Urinary bladder (tissue), 4 donors: ENCODE measurements around the gene OR2V1. TPM values are rescaled to one million over a fixed set of nuclear protein-coding genes. Genes with fewer than 3 reads are reported as not detected.
"Not testable (repeated sequence)": the region's sequence is repeated elsewhere in the genome, so short reads cannot be mapped to it uniquely, and the experiment has no call there.

Source experiments
- DNase-seq: peaks from one replicate; pipeline ENCODE4 v3.0.0-alpha.2; 2015; ENCODE audit errors: extremely low spot score
- H3K27ac ChIP-seq: one replicate; pipeline ENCODE4 v1.5.1; 2013; ENCODE audit warnings: low read depth, mild to moderate bottlenecking, moderate library complexity
- H3K36me3 ChIP-seq: one replicate; pipeline ENCODE4 v1.6.1; 2013; ENCODE audit warnings: mild to moderate bottlenecking, moderate library complexity; ENCODE audit not compliant: insufficient read depth
- H3K4me1 ChIP-seq: one replicate; pipeline ENCODE4 v1.6.1; 2013; ENCODE audit warnings: mild to moderate bottlenecking, moderate library complexity; ENCODE audit not compliant: insufficient read depth
- H3K4me3 ChIP-seq: one replicate; pipeline ENCODE4 v1.5.1; 2013; ENCODE audit warnings: low read depth, low read length
- WGBS: extraction: QIAGEN DNeasy Blood & Tissue Kit; methylation state at CpG from one replicate; pipeline ENCODE4 v1.1.7; 2013; 5-methylcytosine and 5-hydroxymethylcytosine counted together
- polyA plus RNA-seq: library from polyadenylated mRNA; stranded (reverse); fragments of 200-250 nt; gene quantifications from one replicate; pipeline ENCODE4 v1.2.3, GENCODE V29; 2013
- total RNA-seq: library from RNA; depleted of rRNA; stranded (reverse); fragments of >200 nt; gene quantifications from one replicate; pipeline ENCODE4 v1.2.3, GENCODE V29; 2014
- donor health status: healthy with polysubstance abuse.
- donor health status: healthy.

OR2V1 gene
- total and polyA plus RNA-seq, 2 donors: not detected

GRCh38 chr5:181149806-181150733 lies 19.1 kb upstream of the OR2V1 start:
- 77% methylated on average over 14 of the region's 14 CpGs for WGBS
- no peak overlapping the region for H3K4me3 ChIP-seq
- H3K4me1 ChIP-seq: no peaks in the 10 kb centered on the region
- DNase-seq: no peak
- H3K27ac ChIP-seq: no peak overlapping the region
- H3K36me3 ChIP-seq: no peaks in the 10 kb centered on the region

- no peak overlapping the region for H3K4me3 ChIP-seq
- WGBS: 80% methylated on average over 6 of the region's 6 CpGs
- no peaks in the 10 kb centered on the region for H3K4me1 ChIP-seq
- H3K27ac ChIP-seq: no peak overlapping the region
- DNase-seq: no peak
- H3K36me3 ChIP-seq: no peaks in the 10 kb centered on the region
These were observed 18.4 kb upstream of the OR2V1 start for GRCh38 chr5:181149355-181149754.

- not testable (repeated sequence) for H3K4me1 ChIP-seq, H3K27ac ChIP-seq, H3K36me3 ChIP-seq, H3K4me3 ChIP-seq, DNase-seq
- 54% methylated on average over 7 of the region's 7 CpGs for WGBS
These were observed 16.1 kb upstream of the OR2V1 start, which contains the start of gene OR2V2 for GRCh38 chr5:181146927-181147636. Gene OR2V2, plus strand, starts transcription at chr5:181147586. Its CDS starts 7,357 bp downstream, at chr5:181154943.

- H3K4me1 ChIP-seq: no peaks in the 10 kb centered on the region
- no peaks in the 10 kb centered on the region for H3K36me3 ChIP-seq
- no peak for DNase-seq
- WGBS: 49% methylated on average over 1 of the region's 1 CpG
- H3K4me3 ChIP-seq: no peak overlapping the region
- H3K27ac ChIP-seq: no peak overlapping the region
These were observed 14.2 kb upstream of the OR2V1 start for GRCh38 chr5:181145133-181145532.

GRCh38 chr5:181142054-181142453 lies 11.1 kb upstream of the OR2V1 start:
- 73% methylated on average over 7 of the region's 7 CpGs for WGBS
- Histone ChIP-seq H3K36me3 (no peaks in the 10 kb centered on the region), H3K27ac (no peak overlapping the region), H3K4me1 (no peaks in the 10 kb centered on the region), H3K4me3 (no peak overlapping the region)
- no peak for DNase-seq

- Histone ChIP-seq H3K4me3 (no peak overlapping the region), H3K27ac (no peak overlapping the region), H3K36me3 (no peaks in the 10 kb centered on the region), H3K4me1 (no peaks in the 10 kb centered on the region)
- DNase-seq: no peak
- WGBS: 73% methylated on average over 3 of the region's 3 CpGs
These were observed 9.8 kb upstream of the OR2V1 start for GRCh38 chr5:181140766-181141165.

GRCh38 chr5:181138258-181138657 lies 7.3 kb upstream of the OR2V1 start:
- H3K27ac ChIP-seq: no peak overlapping the region
- 57% methylated on average over 5 of the region's 5 CpGs for WGBS
- H3K4me3 ChIP-seq: no peak overlapping the region
- H3K36me3 ChIP-seq: no peaks in the 10 kb centered on the region
- no peak for DNase-seq
- H3K4me1 ChIP-seq: no peaks in the 10 kb centered on the region

- Histone ChIP-seq H3K4me1 (no peaks in the 10 kb centered on the region), H3K4me3 (no peak overlapping the region), H3K27ac (no peak overlapping the region), H3K36me3 (no peaks in the 10 kb centered on the region)
- 86% methylated on average over 4 of the region's 4 CpGs for WGBS
- no peak for DNase-seq
These were observed 5.5 kb upstream of the OR2V1 start for GRCh38 chr5:181136361-181136955.

GRCh38 chr5:181134259-181134658 lies 3.3 kb upstream of the OR2V1 start:
- DNase-seq: no peak
- H3K27ac ChIP-seq: no peak overlapping the region
- no peak overlapping the region for H3K4me3 ChIP-seq
- 83% methylated on average over 6 of the region's 6 CpGs for WGBS
- no peaks in the 10 kb centered on the region for H3K4me1 ChIP-seq
- H3K36me3 ChIP-seq: no peaks in the 10 kb centered on the region

- Histone ChIP-seq H3K27ac (no peak overlapping the region), H3K36me3 (no peaks in the 10 kb centered on the region), H3K4me3 (no peak overlapping the region), H3K4me1 (no peaks in the 10 kb centered on the region)
- no peak for DNase-seq
- WGBS: 66% methylated on average over 10 of the region's 10 CpGs
These were observed 2.8 kb upstream of the OR2V1 start for GRCh38 chr5:181133610-181134231.

GRCh38 chr5:181133083-181133482 lies 2.1 kb upstream of the OR2V1 start:
- Histone ChIP-seq H3K27ac (no peak overlapping the region), H3K36me3 (no peaks in the 10 kb centered on the region), H3K4me3 (no peak overlapping the region), H3K4me1 (no peaks in the 10 kb centered on the region)
- WGBS: 80% methylated on average over 3 of the region's 3 CpGs
- no peak for DNase-seq

GRCh38 chr5:181131514-181131913 lies 545 bp upstream of the OR2V1 start:
- Histone ChIP-seq H3K4me1 (no peaks in the 10 kb centered on the region), H3K4me3 (no peak overlapping the region), H3K27ac (no peak overlapping the region), H3K36me3 (no peaks in the 10 kb centered on the region)
- WGBS: 77% methylated on average over 11 of the region's 11 CpGs
- DNase-seq: no peak

- 65% methylated on average over 9 of the region's 9 CpGs for WGBS
- DNase-seq, H3K4me3 ChIP-seq, H3K4me1 ChIP-seq, H3K27ac ChIP-seq, H3K36me3 ChIP-seq: not testable (repeated sequence)
These were observed 888 bp downstream of the OR2V1 start for GRCh38 chr5:181130081-181130480.
